Endothelial cell of umbilical vein (primary cell): ENCODE results near the gene ELOVL6.
"Not testable (repeated sequence)": the region's sequence is repeated elsewhere in the genome, so short reads cannot be mapped to it uniquely, and the experiment has no call there.

Experiments used
- CTCF ChIP-seq, 2 donors: IDR thresholded peaks; 1 replicate in 1 of 2; 2 replicates in 1 of 2; pipeline ENCODE4 v1.5.1; 2011; ENCODE audit warnings: low read length in 2 of 2, mild to moderate bottlenecking in 2 of 2, moderate library complexity in 2 of 2, control low read depth in 1 of 2, inconsistent platforms in 1 of 2, low read depth in 1 of 2; ENCODE audit not compliant: insufficient read depth in 1 of 2; ENCODE audit errors: extremely low read depth in 1 of 2
- EZH2 ChIP-seq: IDR thresholded peaks from 2 replicates; pipeline ENCODE4 v1.6.1; 2012; ENCODE audit warnings: borderline replicate concordance, low read depth, mild to moderate bottlenecking, moderate library complexity, low read length, inconsistent platforms; ENCODE audit not compliant: severe bottlenecking
- JUN ChIP-seq: IDR thresholded peaks from 2 replicates; pipeline ENCODE4 v1.6.1; 2011; ENCODE audit warnings: borderline replicate concordance, low read depth; ENCODE audit not compliant: insufficient read length, insufficient read depth
- MAX ChIP-seq: IDR thresholded peaks from 2 replicates; pipeline ENCODE4 v1.6.1; 2011; ENCODE audit not compliant: insufficient read depth, insufficient read length
- MYC ChIP-seq: IDR thresholded peaks from one replicate; pipeline ENCODE4 v1.6.1; 2011; ENCODE audit warnings: mild to moderate bottlenecking, low read depth, low read length
- POLR2A ChIP-seq: IDR thresholded peaks from 2 replicates; pipeline ENCODE4 v1.6.1; 2012; ENCODE audit warnings: low read depth, mild to moderate bottlenecking, control low read depth, low read length
- POLR2AphosphoS5 ChIP-seq: IDR thresholded peaks from 2 replicates; pipeline ENCODE4 v1.6.1; 2012; ENCODE audit warnings: low read depth, mild to moderate bottlenecking, control low read depth, low read length, moderate library complexity; ENCODE audit not compliant: insufficient read depth

- not testable (repeated sequence) for TF ChIP-seq CTCF (IDR thresholded peaks at IDR 0.05; ENCODE audit: extremely low read depth in 1 of 2, insufficient read depth in 1 of 2, low read depth in 1 of 2, low read length in 2 of 2); EZH2; MAX; POLR2A; MYC; POLR2AphosphoS5; JUN
These were observed 18.8 kb upstream of the ELOVL6 start for GRCh38 chr4:110217181-110217580.
